ENCODE data around the gene DCUN1D2.
"Not testable (repeated sequence)": the region's sequence is repeated elsewhere in the genome, so short reads cannot be mapped to it uniquely, and the experiment has no call there.

Gene DCUN1D2

DNA sequence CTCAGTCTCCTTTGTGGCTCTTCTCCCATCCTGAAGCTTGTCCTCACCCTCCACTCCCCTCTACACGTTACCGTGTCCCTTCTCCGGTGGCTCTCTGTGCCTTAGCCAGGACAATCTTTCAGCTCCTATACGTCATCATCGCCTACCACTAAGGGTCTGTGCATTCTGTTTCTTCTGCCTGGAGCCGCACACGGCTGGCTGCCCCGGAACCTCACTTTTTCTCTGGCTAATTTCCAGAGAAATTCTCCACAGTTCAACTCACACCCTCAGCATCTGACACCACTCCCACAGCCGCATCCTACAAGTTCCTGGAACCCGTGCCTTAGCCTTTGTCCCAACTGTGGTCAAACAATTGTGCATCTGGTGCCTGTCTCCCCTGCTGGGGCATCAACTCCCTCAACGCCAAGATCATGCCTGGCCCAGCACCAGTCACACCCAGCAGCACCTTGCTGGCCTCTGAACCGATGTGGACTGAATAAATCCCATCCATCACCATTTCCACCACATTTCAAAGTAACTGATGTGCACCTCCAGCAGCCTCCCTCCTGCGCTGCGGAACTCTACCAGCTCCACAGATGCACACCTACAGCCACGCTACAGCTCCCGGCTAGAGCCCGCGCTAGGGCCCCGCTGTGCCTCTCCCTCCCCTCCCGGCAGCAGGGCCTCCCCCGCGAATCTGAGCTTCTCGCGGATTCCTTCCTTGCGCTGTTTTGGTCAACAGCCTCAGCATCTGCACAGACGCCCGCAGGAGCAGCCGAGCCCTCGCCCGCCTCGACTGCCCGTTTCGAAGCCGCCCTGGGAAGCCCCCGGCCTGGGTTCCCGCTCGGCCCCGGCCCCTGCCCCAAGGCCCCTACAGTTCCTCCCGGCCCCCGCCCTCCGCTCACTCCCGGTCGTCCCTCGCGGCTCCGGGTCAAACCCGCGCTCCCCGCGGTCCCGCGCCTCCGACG is 689 bp downstream of the DCUN1D2 start:
- no peak for DNase-seq (ENCODE audit: low read depth)

GRCh38 chr13:113489171-113489548 is 1.4 kb downstream of the DCUN1D2 start:
- DNase-seq (ENCODE audit: low read depth), result no peak

- DNase-seq (ENCODE audit: low read depth), result no peak
Measured at GRCh38 chr13:113488283-113488682, 2.2 kb downstream of the DCUN1D2 start.

- DNase-seq (ENCODE audit: low read depth), result no peak
Measured at GRCh38 chr13:113486698-113487097, 3.8 kb downstream of the DCUN1D2 start.

GRCh38 chr13:113485545-113485944 is 5.0 kb downstream of the DCUN1D2 start:
- DNase-seq (ENCODE audit: low read depth), result no peak

DNA sequence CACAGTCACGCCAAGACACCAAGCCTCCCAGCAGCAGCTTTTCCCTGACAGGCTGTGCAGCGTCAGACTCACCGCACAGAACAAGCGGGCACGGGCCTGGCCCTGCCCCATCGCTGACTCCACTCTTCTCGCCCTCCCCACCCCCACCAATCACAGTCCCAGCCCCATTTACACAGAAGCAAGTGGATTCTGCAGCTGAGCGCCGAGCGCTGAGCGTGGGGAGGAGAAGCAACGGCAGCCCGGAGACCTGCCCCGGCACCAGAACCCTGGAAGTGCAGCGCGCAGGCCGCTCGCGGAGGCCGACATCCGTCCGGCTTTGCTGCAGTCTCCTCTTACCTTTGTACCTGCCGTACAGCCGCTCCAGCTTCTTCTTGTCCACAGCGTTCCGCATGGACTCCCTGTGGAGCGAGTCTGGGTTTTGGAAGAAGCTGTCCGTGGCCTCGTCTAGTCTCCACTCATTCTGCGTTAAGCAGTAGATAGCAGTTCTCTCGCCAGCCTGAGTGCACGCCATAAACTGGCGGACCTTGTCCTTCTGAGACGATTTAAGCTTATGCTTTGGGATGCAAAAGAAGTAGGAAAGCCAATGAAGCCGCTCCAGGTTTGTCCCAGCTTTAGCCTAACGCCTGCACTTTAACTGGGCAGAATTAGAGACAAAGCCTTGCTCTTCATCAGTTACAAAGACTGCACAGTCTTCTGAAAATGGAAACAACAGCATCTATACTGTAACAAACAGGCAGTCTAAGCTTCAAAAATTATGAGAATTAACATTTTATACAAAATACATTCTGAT is 6.8 kb downstream of the DCUN1D2 start:
- DNase-seq (ENCODE audit: low read depth), result no peak

GRCh38 chr13:113483081-113483480 is 7.4 kb downstream of the DCUN1D2 start:
- no peak for DNase-seq (ENCODE audit: low read depth)

DNA sequence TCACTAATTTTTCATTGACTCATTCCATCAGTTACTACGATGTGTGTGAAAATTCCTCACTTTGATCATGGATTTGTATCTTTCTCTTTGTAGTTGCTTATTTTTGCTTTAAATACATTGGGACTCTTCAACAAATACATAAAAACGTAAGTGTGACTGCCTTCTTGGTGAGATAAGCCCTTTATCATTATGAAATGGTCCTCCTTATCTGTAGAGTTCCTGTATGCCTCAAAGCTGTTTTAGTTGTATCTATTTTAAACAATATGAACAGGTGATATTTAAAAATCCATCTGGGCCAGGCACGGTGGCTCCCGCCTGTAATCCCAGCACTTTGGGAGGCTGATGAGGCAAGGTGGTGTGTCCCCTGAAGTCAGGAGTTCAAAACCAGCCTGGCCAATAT is 11.3 kb downstream of the DCUN1D2 start:
- no peak for DNase-seq (ENCODE audit: low read depth)

GRCh38 chr13:113477724-113478123 is 12.8 kb downstream of the DCUN1D2 start:
- DNase-seq (ENCODE audit: low read depth), result no peak

DNA sequence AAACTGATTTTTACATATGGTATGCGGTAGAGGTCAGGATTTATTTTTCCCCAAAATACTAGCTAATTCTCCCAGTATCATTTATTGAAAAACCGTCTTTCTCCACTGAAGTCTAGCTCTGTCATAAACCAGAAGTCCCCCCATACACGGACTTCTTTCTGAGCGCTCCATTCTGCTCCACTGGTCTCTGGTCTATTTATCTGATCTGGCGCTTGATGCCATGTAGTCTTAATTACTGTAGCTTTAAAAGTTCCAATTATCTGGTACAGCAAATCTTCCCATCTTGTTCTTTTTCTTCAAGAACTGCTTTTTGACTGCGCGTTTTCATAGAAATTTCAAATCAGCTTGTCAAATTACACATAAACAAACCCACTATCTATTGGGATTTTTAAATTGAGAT is 13.7 kb downstream of the DCUN1D2 start:
- DNase-seq (ENCODE audit: low read depth), result no peak

DNA sequence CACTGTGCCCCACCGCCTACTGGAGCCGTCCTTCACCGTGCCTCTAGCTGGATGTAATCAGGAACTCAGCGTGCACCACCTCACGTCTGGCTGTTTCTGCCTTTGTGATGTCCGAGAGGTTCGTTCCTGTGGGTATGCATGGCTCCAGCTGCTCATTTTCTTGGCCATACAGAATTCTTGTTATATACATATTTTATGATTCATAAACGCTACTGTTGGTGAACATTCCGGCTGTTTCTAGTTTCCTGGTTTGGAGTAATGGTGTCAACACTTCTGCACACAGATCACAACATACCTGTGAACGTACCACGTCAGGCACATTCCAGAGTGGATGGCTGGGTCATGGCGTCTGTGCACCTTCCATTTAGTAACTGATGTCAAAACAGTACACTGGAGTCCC is 14.6 kb downstream of the DCUN1D2 start:
- no peak for DNase-seq (ENCODE audit: low read depth)

GRCh38 chr13:113475280-113475679 is 15.2 kb downstream of the DCUN1D2 start:
- no peak for DNase-seq (ENCODE audit: low read depth)

GRCh38 chr13:113474179-113474578 is 16.3 kb downstream of the DCUN1D2 start:
- DNase-seq (ENCODE audit: low read depth), result no peak

DNA sequence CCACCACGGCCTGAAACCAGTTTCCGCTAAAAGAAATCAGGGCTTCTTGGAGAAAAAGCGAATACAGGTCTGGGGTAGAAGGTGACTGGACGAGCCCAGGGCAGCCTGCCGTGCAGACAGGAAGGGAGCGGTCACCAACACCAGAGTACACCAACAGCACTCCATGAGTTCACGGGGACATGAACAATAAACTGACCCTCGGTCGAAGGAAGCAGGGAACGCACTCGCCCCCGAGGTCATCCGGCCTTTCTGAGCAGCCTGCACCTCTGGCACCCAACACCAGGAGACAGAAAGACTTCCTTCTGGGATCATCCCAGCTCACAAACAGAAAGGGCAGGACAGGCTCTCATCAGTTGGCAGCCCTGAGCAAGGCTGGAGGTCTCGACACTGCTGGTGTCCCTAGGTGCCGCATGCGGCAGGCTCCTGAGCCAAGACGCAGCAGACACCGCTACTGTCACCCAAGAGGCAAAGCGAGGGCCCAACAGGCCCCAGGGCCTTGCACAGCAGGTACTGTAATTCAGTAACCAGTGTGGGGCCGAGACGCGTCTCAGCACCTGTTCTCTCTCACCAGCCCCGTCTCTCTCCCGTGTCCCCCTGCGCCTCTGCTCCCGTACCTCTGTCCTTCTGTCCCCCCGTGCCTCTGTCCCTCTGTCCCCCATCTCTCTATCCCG is 18.0 kb downstream of the DCUN1D2 start:
- no peak for DNase-seq (ENCODE audit: low read depth)

- DNase-seq (ENCODE audit: low read depth), result no peak
Measured at GRCh38 chr13:113471844-113472243, 18.7 kb downstream of the DCUN1D2 start.

DNA sequence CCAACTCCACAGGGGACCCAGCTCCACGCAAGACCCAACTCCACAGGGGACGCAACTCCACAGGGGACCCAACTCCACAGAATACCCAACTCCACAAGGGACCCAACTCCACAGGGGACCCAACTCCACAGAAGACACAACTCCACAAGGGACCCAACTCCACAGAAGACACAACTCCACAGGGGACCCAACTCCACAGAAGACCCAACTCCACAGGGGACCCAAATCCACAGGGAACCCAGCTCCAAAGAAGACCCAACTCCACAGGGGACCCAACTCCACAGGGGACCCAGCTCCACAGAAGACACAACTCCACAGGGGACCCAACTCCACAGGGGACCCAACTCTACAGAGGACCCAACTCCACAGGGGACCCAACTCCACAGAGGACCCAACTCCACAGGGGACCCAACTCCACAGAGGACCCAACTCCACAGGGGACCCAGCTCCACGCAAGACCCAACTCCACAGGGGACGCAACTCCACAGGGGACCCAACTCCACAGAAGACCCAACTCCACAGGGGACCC is 19.8 kb downstream of the DCUN1D2 start:
- DNase-seq (ENCODE audit: low read depth), result not testable (repeated sequence)

GRCh38 chr13:113470073-113470472 is 20.4 kb downstream of the DCUN1D2 start:
- DNase-seq (ENCODE audit: low read depth), result no peak

DNA sequence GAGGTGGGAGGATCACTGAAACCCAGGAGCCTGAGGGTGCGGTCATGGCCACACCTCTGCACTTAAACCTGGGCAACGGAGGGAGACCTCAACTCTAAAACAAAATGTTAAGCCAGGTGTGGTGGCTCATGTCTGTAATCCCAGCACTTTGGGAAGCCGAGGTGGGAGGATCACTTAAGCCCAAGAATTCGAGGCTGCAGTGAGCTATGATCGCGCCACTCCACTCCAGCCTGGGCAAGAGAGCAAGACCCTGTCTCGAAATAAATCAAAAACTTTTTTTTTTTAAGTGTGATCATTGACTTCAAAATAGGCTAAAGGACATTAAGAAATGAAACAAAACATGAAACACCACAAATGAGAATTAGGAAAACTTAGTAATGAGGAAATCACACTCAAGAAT is 20.9 kb downstream of the DCUN1D2 start:
- DNase-seq (ENCODE audit: low read depth), result no peak

GRCh38 chr13:113468472-113469201 is 21.9 kb downstream of the DCUN1D2 start:
- no peak for DNase-seq (ENCODE audit: low read depth)

- DNase-seq (ENCODE audit: low read depth), result no peak
Measured at GRCh38 chr13:113468029-113468428, 22.5 kb downstream of the DCUN1D2 start.

- DNase-seq (ENCODE audit: low read depth), result no peak
Measured at GRCh38 chr13:113466383-113466782, 24.1 kb downstream of the DCUN1D2 start.

GRCh38 chr13:113465300-113465699 is 25.2 kb downstream of the DCUN1D2 start:
- DNase-seq (ENCODE audit: low read depth), result no peak

Measured in fibroblast of the conjunctiva (primary cell).